Measurements from ENCODE around the gene PDGFRB.

DNA sequence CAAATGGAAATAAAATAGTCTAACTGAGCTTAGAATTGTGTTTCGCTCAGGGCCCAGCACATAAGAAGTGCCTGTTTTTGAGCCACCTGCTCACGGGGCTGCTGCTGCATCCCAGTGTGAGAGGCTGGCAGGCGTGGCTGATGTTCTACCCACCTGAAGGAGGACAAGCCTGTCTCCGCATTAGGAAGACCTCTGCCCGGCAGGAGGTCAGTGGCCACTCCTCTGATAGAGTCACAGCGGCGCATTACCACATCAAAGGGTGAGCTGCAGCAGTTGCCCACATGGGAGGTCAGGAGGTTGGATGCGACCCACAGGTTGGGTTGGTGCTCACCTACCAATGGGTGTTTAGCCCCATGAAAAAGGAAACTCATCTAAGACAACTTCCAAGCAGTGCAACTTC, 30.5 kb upstream of the PDGFRB start:
- TF ChIP-seq CTCF (tag by site-specific recombination; IDR thresholded peaks at IDR 0.05) (no peak), ZNF239 (tag by site-specific recombination; IDR thresholded peaks at IDR 0.05) (no peak)
- TF ChIP-seq, protein P1, sequence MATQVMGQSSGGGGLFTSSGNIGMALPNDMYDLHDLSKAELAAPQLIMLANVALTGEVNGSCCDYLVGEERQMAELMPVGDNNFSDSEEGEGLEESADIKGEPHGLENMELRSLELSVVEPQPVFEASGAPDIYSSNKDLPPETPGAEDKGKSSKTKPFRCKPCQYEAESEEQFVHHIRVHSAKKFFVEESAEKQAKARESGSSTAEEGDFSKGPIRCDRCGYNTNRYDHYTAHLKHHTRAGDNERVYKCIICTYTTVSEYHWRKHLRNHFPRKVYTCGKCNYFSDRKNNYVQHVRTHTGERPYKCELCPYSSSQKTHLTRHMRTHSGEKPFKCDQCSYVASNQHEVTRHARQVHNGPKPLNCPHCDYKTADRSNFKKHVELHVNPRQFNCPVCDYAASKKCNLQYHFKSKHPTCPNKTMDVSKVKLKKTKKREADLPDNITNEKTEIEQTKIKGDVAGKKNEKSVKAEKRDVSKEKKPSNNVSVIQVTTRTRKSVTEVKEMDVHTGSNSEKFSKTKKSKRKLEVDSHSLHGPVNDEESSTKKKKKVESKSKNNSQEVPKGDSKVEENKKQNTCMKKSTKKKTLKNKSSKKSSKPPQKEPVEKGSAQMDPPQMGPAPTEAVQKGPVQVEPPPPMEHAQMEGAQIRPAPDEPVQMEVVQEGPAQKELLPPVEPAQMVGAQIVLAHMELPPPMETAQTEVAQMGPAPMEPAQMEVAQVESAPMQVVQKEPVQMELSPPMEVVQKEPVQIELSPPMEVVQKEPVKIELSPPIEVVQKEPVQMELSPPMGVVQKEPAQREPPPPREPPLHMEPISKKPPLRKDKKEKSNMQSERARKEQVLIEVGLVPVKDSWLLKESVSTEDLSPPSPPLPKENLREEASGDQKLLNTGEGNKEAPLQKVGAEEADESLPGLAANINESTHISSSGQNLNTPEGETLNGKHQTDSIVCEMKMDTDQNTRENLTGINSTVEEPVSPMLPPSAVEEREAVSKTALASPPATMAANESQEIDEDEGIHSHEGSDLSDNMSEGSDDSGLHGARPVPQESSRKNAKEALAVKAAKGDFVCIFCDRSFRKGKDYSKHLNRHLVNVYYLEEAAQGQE (tag by site-specific recombination; IDR thresholded peaks at IDR 0.05): no peak

Data from HEK293 (cell line).